ENCODE data around the gene EPHA7. TPM values are rescaled to one million over a fixed set of nuclear protein-coding genes. Genes with fewer than 3 reads are reported as not detected.

Gene EPHA7
- total RNA-seq, 1 donor from 2014 or later, result 80.7 TPM

- H3K27ac Mint-ChIP-seq, result no peak overlapping the region
- Histone ChIP-seq H3K4me1 (peaks cover 22% of the 10 kb centered on the region), H4K20me1 (ENCODE audit: low read depth) (no peaks in the 10 kb centered on the region), H3K4me2 (no peak overlapping the region), H3K9me3 (ENCODE audit: low read depth) (no peaks in the 10 kb centered on the region), H3F3A (ENCODE audit: low read depth) (peaks cover 6% of the 10 kb centered on the region), H3K27ac (peak overlapping the region; percentile 38), H2AFZ (replicated peaks) (no peak overlapping the region), H3K9ac (no peak overlapping the region), H3K79me2 (ENCODE audit: low read depth) (peaks cover 24% of the 10 kb centered on the region), H3K36me3 (peaks cover 13% of the 10 kb centered on the region), H3K4me3 (no peak overlapping the region), H3K27me3 (no peaks in the 10 kb centered on the region)
- TF ChIP-seq CTCF (IDR thresholded peaks at IDR 0.05) (no peak), EZH2 (IDR thresholded peaks at IDR 0.05) (no peak), EZH2phosphoT487 (IDR thresholded peaks at IDR 0.05) (no peak)
- no peak overlapping the region for H3K4me3 Mint-ChIP-seq
- peaks cover 3% of the 10 kb centered on the region for H3K36me3 Mint-ChIP-seq
- no peak for DNase-seq (ENCODE audit: low spot score)
- H3K9me3 Mint-ChIP-seq, result no peaks in the 10 kb centered on the region
- H3K4me1 Mint-ChIP-seq, result peaks cover 9% of the 10 kb centered on the region
- H3K27me3 Mint-ChIP-seq (ENCODE audit: insufficient read depth, low read depth), result no peaks in the 10 kb centered on the region
Observed at GRCh38 chr6:93272896-93273295, 146.5 kb downstream of the EPHA7 start.

GRCh38 chr6:93272211-93272610 is 147.1 kb downstream of the EPHA7 start:
- H3K27ac Mint-ChIP-seq, result no peak overlapping the region
- Histone ChIP-seq H3F3A (ENCODE audit: low read depth) (peaks cover 6% of the 10 kb centered on the region), H3K4me1 (peaks cover 20% of the 10 kb centered on the region), H3K27me3 (no peaks in the 10 kb centered on the region), H3K9me3 (ENCODE audit: low read depth) (no peaks in the 10 kb centered on the region), H3K27ac (peak overlapping the region; percentile 4), H3K4me3 (no peak overlapping the region), H2AFZ (replicated peaks) (no peak overlapping the region), H3K79me2 (ENCODE audit: low read depth) (peaks cover 17% of the 10 kb centered on the region), H3K9ac (no peak overlapping the region), H4K20me1 (ENCODE audit: low read depth) (no peaks in the 10 kb centered on the region), H3K4me2 (no peak overlapping the region), H3K36me3 (peaks cover 13% of the 10 kb centered on the region)
- DNase-seq (ENCODE audit: low spot score), result peak; percentile 4
- peaks cover 3% of the 10 kb centered on the region for H3K36me3 Mint-ChIP-seq
- peaks cover 9% of the 10 kb centered on the region for H3K4me1 Mint-ChIP-seq
- TF ChIP-seq EZH2 (IDR thresholded peaks at IDR 0.05) (no peak), EZH2phosphoT487 (IDR thresholded peaks at IDR 0.05) (no peak), CTCF (IDR thresholded peaks at IDR 0.05) (no peak)
- H3K4me3 Mint-ChIP-seq, result no peak overlapping the region
- no peaks in the 10 kb centered on the region for H3K9me3 Mint-ChIP-seq
- no peaks in the 10 kb centered on the region for H3K27me3 Mint-ChIP-seq (ENCODE audit: insufficient read depth, low read depth)

GRCh38 chr6:93266116-93266817 is 153.1 kb downstream of the EPHA7 start:
- Histone ChIP-seq H3K79me2 (ENCODE audit: low read depth) (no peaks in the 10 kb centered on the region), H3K4me3 (no peak overlapping the region), H3F3A (ENCODE audit: low read depth) (peaks cover 3% of the 10 kb centered on the region), H3K9me3 (ENCODE audit: low read depth) (no peaks in the 10 kb centered on the region), H3K27me3 (no peaks in the 10 kb centered on the region), H3K9ac (no peak overlapping the region), H3K27ac (no peak overlapping the region), H3K4me2 (no peak overlapping the region), H2AFZ (replicated peaks) (no peak overlapping the region), H3K4me1 (no peaks in the 10 kb centered on the region), H3K36me3 (peaks cover 23% of the 10 kb centered on the region), H4K20me1 (ENCODE audit: low read depth) (no peaks in the 10 kb centered on the region)
- Mint-ChIP-seq H3K4me3 (no peak overlapping the region), H3K27me3 (ENCODE audit: insufficient read depth, low read depth) (no peaks in the 10 kb centered on the region), H3K27ac (no peak overlapping the region), H3K9me3 (no peaks in the 10 kb centered on the region), H3K4me1 (no peaks in the 10 kb centered on the region), H3K36me3 (no peaks in the 10 kb centered on the region)
- no peak for TF ChIP-seq EZH2 (IDR thresholded peaks at IDR 0.05)
- TF ChIP-seq CTCF (IDR thresholded peaks at IDR 0.05), result no peak
- TF ChIP-seq EZH2phosphoT487 (IDR thresholded peaks at IDR 0.05), result no peak
- DNase-seq (ENCODE audit: low spot score), result no peak

Measured in neural progenitor cell (in vitro differentiated cells).